GM13977 (cell line): ENCODE data around the gene VSIG10L.

Experiments
- DNase-seq: peaks from one replicate; pipeline ENCODE4 v3.0.0; 2012; ENCODE audit warnings: low spot score
- in situ Hi-C: fragments of 300-500 bp; cut with MboI; formaldehyde crosslinking; loops from one replicate; pipeline ENCODE4 v1.12.0; 2022; ENCODE audit warnings: low sequenced_read_pairs, low pct_unique_long_range_greater_than_20kb, mixed read lengths, inconsistent platforms; ENCODE audit not compliant: unreplicated experiment
- TF ChIP-seq, protein P1 (sequence below): IDR thresholded peaks from 2 replicates; pipeline ENCODE4 v1.5.1; 2012; ENCODE audit warnings: mild to moderate bottlenecking, control low read depth; ENCODE audit not compliant: insufficient read depth; ENCODE audit errors: extremely low read depth, missing control alignments

The VSIG10L gene

GRCh38 chr19:51346742-51347141, 4.8 kb upstream of the VSIG10L start:
- in situ Hi-C loops = loop anchor here (25.0 kb wide), 1 partner anchor 316 kb away; no protein-coding TSS in a partner anchor
- DNase-seq = no peak
- TF ChIP-seq, protein P1, sequence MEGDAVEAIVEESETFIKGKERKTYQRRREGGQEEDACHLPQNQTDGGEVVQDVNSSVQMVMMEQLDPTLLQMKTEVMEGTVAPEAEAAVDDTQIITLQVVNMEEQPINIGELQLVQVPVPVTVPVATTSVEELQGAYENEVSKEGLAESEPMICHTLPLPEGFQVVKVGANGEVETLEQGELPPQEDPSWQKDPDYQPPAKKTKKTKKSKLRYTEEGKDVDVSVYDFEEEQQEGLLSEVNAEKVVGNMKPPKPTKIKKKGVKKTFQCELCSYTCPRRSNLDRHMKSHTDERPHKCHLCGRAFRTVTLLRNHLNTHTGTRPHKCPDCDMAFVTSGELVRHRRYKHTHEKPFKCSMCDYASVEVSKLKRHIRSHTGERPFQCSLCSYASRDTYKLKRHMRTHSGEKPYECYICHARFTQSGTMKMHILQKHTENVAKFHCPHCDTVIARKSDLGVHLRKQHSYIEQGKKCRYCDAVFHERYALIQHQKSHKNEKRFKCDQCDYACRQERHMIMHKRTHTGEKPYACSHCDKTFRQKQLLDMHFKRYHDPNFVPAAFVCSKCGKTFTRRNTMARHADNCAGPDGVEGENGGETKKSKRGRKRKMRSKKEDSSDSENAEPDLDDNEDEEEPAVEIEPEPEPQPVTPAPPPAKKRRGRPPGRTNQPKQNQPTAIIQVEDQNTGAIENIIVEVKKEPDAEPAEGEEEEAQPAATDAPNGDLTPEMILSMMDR = peak; percentile 17

DNA sequence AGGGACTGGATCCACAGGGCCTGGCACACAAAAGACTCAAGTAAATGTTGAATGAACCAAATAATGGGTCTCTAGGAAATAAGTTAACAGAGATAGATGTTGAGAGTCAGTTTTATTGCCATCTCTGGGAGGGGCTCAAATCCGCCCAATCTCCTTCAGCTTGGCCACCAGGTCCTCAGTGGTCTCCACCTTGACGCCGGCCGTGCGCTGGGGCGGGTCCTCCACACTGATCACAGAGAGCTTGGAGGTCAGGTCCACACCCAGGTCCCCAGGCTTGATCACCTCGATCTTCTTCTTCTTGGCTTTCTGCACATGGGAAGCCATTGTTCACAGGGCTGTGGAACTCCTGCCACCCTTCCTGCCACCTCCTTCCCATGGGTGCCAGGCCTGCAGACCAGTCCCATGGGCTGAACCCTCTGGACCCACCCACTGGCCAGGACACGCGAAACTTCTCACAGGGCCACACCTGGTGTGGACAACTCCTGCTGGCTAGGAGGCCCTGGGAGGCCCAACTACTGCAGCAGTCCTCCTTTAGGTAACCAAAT, 3.2 kb upstream of the VSIG10L start:
- in situ Hi-C loops = loop anchor here (25.0 kb wide), 1 partner anchor 317 kb away; no protein-coding TSS in a partner anchor
- no peak for DNase-seq
- TF ChIP-seq, protein P1 = no peak

GRCh38 chr19:51342631-51343569, 961 bp upstream of the VSIG10L start:
- no peak for DNase-seq
- in situ Hi-C loops = loop anchor here (25.0 kb wide), 1 partner anchor 319 kb away; no protein-coding TSS in a partner anchor
- TF ChIP-seq, protein P1 = no peak

GRCh38 chr19:51341066-51341465, 873 bp downstream of the VSIG10L start:
- in situ Hi-C loops = loop anchor here (25.0 kb wide), 1 partner anchor 321 kb away; no protein-coding TSS in a partner anchor
- TF ChIP-seq, protein P1 = no peak
- no peak for DNase-seq

- peak; percentile 100 for DNase-seq
- TF ChIP-seq, protein P1 = peak; percentile 50
- in situ Hi-C loops = loop anchor here (10.0 to 25.0 kb wide), 2 partner anchors 95 to 322 kb away; no protein-coding TSS in a partner anchor
These were observed 2.0 kb downstream of the VSIG10L start for GRCh38 chr19:51339687-51340656.

- in situ Hi-C loops = loop anchor here (10.0 to 25.0 kb wide), 2 partner anchors 96 to 323 kb away; no protein-coding TSS in a partner anchor
- peak; percentile 60 for DNase-seq
- TF ChIP-seq, protein P1 = no peak
These were observed 2.6 kb downstream of the VSIG10L start for GRCh38 chr19:51339313-51339686.
